Activated naive CD4-positive, alpha-beta T cell treated with anti-CD3 and anti-CD28 coated beads, Interleukin-2, amount 50 U/mL, for 24 hours (primary cell): Measurements from ENCODE around the gene MAP2K1.
A peak's percentile ranks its signal among the peaks of the same experiment; 100 is the strongest.
"Not testable (repeated sequence)": the region's sequence is repeated elsewhere in the genome, so short reads cannot be mapped to it uniquely, and the experiment has no call there.

Source experiments
- H3K27ac Mint-ChIP-seq: one replicate; pipeline ENCODE4 v1.8.0; 2021; ENCODE audit warnings: mild to moderate bottlenecking, mixed read lengths
- H3K27me3 Mint-ChIP-seq: one replicate; pipeline ENCODE4 v1.8.0; 2021; ENCODE audit warnings: mixed read lengths
- H3K36me3 Mint-ChIP-seq: one replicate; pipeline ENCODE4 v1.8.0; 2021; ENCODE audit warnings: mixed read lengths
- H3K4me1 Mint-ChIP-seq: one replicate; pipeline ENCODE4 v1.8.0; 2021; ENCODE audit warnings: mixed read lengths
- H3K4me3 Mint-ChIP-seq: one replicate; pipeline ENCODE4 v1.8.0; 2021; ENCODE audit warnings: mild to moderate bottlenecking, mixed read lengths
- H3K9me3 Mint-ChIP-seq: one replicate; pipeline ENCODE4 v1.8.0; 2021; ENCODE audit warnings: mixed read lengths

Gene MAP2K1

GRCh38 chr15:66388043-66388363 lies 1.3 kb downstream of the MAP2K1 start:
- Mint-ChIP-seq H3K4me3 (peak overlapping the region; percentile 97), H3K4me1 (peaks cover 69% of the 10 kb centered on the region), H3K27ac (peak overlapping the region; percentile 94), H3K27me3 (no peaks in the 10 kb centered on the region), H3K9me3 (no peaks in the 10 kb centered on the region), H3K36me3 (peaks cover 4% of the 10 kb centered on the region)

DNA sequence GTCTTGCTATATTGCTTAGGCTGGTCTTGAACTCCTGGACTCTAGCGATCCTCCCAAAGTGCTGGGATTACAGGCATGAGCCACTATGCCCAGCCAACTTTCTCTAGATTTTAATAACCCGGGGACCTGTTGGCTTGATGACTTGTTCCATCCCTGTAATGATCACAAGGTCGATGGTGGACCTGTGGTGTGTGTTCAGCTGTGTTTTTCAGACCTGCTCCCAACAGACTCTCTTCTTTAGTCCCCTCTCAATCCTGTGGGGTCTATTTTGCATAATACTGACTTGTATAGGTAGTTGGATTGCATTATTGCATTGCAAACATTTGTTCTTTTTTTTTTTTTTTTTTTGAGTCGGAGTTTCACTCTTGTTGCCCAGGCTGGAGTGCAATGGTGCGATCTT lies 1.9 kb downstream of the MAP2K1 start:
- no peaks in the 10 kb centered on the region for H3K27me3 Mint-ChIP-seq
- no peaks in the 10 kb centered on the region for H3K9me3 Mint-ChIP-seq
- peaks cover 71% of the 10 kb centered on the region for H3K4me1 Mint-ChIP-seq
- peak overlapping the region; percentile 97 for H3K4me3 Mint-ChIP-seq
- H3K27ac Mint-ChIP-seq: peak overlapping the region; percentile 68
- peaks cover 4% of the 10 kb centered on the region for H3K36me3 Mint-ChIP-seq

- Mint-ChIP-seq H3K9me3 (no peaks in the 10 kb centered on the region), H3K27me3 (no peaks in the 10 kb centered on the region), H3K36me3 (peaks cover 4% of the 10 kb centered on the region), H3K27ac (peak overlapping the region; percentile 68), H3K4me3 (peak overlapping the region; percentile 97), H3K4me1 (peaks cover 78% of the 10 kb centered on the region)
Observed at GRCh38 chr15:66389098-66389858, 2.6 kb downstream of the MAP2K1 start.

DNA sequence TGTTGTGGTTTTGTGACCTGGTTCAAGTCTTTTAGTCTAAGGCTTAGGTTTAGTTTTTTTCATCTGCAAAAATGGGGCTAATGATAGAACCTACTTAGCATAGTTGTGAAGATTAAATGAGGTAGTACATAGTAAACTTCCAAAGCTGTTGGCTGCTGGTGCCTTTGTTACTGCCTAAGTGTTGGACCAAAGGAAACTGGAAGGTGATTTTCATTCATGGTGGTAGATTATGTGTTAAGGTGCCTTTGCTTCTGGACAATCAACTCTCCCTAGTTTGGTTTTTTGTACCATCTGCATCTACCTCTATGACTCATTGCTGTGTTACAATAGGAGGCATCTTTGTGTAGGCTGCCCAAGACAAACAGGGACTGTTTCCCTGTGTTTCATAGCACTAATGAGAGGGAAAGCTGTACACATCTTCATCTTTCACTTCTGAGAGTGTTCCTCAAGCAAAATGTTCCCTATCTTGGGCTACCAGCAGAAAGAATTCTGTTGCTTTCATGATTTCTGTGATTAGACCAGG lies 3.2 kb downstream of the MAP2K1 start:
- peak overlapping the region; percentile 97 for H3K4me3 Mint-ChIP-seq
- peak overlapping the region; percentile 36 for H3K27ac Mint-ChIP-seq
- H3K36me3 Mint-ChIP-seq: peaks cover 4% of the 10 kb centered on the region
- H3K9me3 Mint-ChIP-seq: no peaks in the 10 kb centered on the region
- no peaks in the 10 kb centered on the region for H3K27me3 Mint-ChIP-seq
- H3K4me1 Mint-ChIP-seq: peaks cover 81% of the 10 kb centered on the region

GRCh38 chr15:66390678-66391077 lies 4.0 kb downstream of the MAP2K1 start:
- Mint-ChIP-seq H3K27me3 (no peaks in the 10 kb centered on the region), H3K9me3 (no peaks in the 10 kb centered on the region), H3K4me3 (peak overlapping the region; percentile 69), H3K36me3 (peaks cover 4% of the 10 kb centered on the region), H3K27ac (peak overlapping the region; percentile 81), H3K4me1 (peaks cover 84% of the 10 kb centered on the region)

- not testable (repeated sequence) for H3K36me3 Mint-ChIP-seq, H3K4me3 Mint-ChIP-seq, H3K9me3 Mint-ChIP-seq, H3K27me3 Mint-ChIP-seq
- H3K27ac Mint-ChIP-seq: peak overlapping the region; percentile 35
- H3K4me1 Mint-ChIP-seq: peaks cover 88% of the 10 kb centered on the region
Observed at GRCh38 chr15:66393037-66393436, 6.3 kb downstream of the MAP2K1 start.

GRCh38 chr15:66394472-66394871 lies 7.8 kb downstream of the MAP2K1 start:
- no peaks in the 10 kb centered on the region for H3K27me3 Mint-ChIP-seq
- H3K27ac Mint-ChIP-seq: peak overlapping the region; percentile 41
- no peak overlapping the region for H3K4me3 Mint-ChIP-seq
- H3K36me3 Mint-ChIP-seq: peaks cover 2% of the 10 kb centered on the region
- H3K9me3 Mint-ChIP-seq: no peaks in the 10 kb centered on the region
- peaks cover 78% of the 10 kb centered on the region for H3K4me1 Mint-ChIP-seq

GRCh38 chr15:66394915-66395314 lies 8.2 kb downstream of the MAP2K1 start:
- Mint-ChIP-seq H3K27ac (no peak overlapping the region), H3K36me3 (peaks cover 2% of the 10 kb centered on the region), H3K9me3 (no peaks in the 10 kb centered on the region), H3K4me3 (no peak overlapping the region), H3K27me3 (no peaks in the 10 kb centered on the region), H3K4me1 (peaks cover 75% of the 10 kb centered on the region)

DNA sequence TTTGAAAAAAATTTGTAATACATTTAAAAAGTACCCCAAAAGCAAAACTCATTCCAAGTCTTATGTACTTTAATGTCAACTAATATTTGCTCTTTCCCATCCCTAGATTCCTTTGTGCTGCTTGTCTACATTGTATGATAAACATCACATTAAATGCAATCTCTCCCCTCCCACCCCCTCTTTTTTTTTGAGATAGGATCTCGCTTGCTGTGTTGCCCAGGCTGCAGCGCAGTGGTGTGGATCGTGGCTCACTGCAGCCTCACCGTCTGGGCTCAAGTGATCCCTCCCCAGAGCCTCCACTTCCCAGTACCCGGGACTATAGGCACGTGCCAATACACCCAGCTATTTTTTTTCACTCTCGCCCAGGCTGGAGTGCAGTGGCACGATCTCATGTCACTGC lies 12.6 kb downstream of the MAP2K1 start:
- peaks cover 5% of the 10 kb centered on the region for H3K36me3 Mint-ChIP-seq
- H3K27ac Mint-ChIP-seq: no peak overlapping the region
- H3K27me3 Mint-ChIP-seq: no peaks in the 10 kb centered on the region
- no peak overlapping the region for H3K4me3 Mint-ChIP-seq
- peaks cover 76% of the 10 kb centered on the region for H3K4me1 Mint-ChIP-seq
- no peaks in the 10 kb centered on the region for H3K9me3 Mint-ChIP-seq

GRCh38 chr15:66400351-66400774 lies 13.7 kb downstream of the MAP2K1 start:
- peak overlapping the region; percentile 46 for H3K27ac Mint-ChIP-seq
- no peaks in the 10 kb centered on the region for H3K9me3 Mint-ChIP-seq
- H3K36me3 Mint-ChIP-seq: peaks cover 6% of the 10 kb centered on the region
- no peaks in the 10 kb centered on the region for H3K27me3 Mint-ChIP-seq
- H3K4me1 Mint-ChIP-seq: peaks cover 72% of the 10 kb centered on the region
- peak overlapping the region; percentile 49 for H3K4me3 Mint-ChIP-seq

DNA sequence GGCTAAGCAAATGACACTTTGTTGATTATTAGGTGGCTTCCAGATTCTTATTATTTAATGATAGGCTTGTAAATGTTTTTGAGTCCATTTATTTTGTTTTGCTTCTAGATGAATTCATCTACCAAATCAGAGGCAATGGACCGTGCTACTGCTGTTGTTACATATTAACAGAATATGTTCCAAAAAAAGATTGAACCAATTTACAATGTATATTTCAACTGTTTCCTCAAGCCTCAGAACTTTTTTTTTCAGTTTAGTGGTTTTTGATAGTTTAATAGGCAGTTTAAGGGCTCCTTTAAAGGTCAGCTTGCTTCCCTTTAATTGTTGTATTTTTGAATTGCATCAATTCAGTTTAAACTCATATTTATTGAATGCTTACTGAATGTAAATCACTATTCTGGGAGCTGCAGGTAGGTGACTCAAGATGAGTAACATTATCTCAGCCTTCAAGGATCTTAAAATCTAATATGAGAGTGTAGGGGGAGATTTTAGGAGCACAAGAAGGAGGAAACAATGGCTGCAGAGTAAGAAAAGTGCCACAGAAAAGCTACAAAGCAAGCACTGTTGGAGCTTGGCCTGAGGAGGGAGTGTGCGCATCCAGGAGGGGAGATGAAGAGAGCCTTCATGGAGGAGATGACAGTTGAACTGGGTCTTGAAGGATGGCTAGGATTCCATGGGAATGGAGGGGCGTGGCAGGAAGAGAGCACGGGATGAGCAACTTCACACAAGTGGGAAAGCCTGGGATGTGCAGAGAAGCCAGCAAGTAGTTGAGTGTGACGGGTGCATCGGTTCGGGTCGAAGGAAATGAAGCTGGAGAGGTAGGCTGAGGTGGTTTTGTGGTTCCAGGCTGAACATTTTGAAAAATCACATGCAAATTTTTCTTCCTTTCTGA lies 14.7 kb downstream of the MAP2K1 start:
- peaks cover 73% of the 10 kb centered on the region for H3K4me1 Mint-ChIP-seq

DNA sequence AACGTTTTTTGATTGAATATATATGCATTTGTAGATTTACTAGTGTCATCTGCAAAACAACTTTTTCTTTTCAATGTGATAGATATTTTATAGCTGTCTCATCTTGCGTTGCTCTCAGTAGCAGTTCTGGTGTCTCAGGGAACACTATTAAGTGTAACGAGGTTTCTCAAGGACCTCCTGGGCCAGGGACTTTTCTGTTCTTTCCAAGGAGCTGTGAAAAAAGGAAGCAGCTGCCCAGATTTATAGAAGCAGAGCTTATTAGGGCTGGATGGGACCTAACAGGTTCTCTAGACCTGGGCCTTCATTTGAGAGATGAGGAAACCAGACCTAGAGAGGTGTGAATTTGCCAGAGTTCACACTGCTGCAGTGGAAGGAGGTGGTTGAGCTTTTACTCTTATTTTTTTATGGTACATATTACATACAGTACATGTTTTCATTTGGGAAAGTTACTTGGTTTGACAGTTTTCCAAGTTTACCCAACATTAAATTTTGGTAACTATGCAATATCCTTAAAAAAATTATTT lies 16.1 kb downstream of the MAP2K1 start:
- Mint-ChIP-seq H3K27ac (peak overlapping the region; percentile 77), H3K9me3 (no peaks in the 10 kb centered on the region), H3K4me1 (peaks cover 78% of the 10 kb centered on the region), H3K27me3 (no peaks in the 10 kb centered on the region), H3K36me3 (peaks cover 11% of the 10 kb centered on the region), H3K4me3 (peak overlapping the region; percentile 3)

More for the DNA sequence above, 14.7 kb downstream of the MAP2K1 start:
- no peaks in the 10 kb centered on the region for H3K9me3 Mint-ChIP-seq
- peak overlapping the region; percentile 79 for H3K4me3 Mint-ChIP-seq
- peaks cover 9% of the 10 kb centered on the region for H3K36me3 Mint-ChIP-seq
- no peaks in the 10 kb centered on the region for H3K27me3 Mint-ChIP-seq
- H3K27ac Mint-ChIP-seq: peak overlapping the region; percentile 68

- Mint-ChIP-seq H3K27me3 (no peaks in the 10 kb centered on the region), H3K27ac (no peak overlapping the region), H3K36me3 (peaks cover 11% of the 10 kb centered on the region), H3K4me3 (no peak overlapping the region), H3K9me3 (no peaks in the 10 kb centered on the region), H3K4me1 (peaks cover 78% of the 10 kb centered on the region)
Observed at GRCh38 chr15:66403323-66403722, 16.6 kb downstream of the MAP2K1 start.

DNA sequence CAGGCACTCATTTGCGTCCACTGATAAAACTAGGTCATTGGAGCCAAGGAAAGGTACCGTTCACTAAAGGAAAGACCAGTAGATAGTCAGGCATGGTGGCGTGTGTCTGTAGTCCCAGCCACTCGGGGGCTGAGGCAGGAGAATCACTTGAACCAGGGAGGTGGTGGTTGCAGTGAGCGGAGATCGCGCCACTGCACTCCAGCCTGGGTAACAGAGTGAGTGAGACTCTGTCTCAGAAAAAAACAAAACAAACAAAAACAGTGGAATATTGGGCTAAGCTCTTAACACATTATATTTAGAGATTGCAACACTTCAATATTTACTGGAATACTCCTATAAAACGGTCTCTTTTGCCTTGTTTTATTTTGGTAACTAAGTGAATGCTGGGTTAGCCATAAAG lies 17.4 kb downstream of the MAP2K1 start:
- no peaks in the 10 kb centered on the region for H3K27me3 Mint-ChIP-seq
- H3K36me3 Mint-ChIP-seq: peaks cover 11% of the 10 kb centered on the region
- peak overlapping the region; percentile 66 for H3K4me3 Mint-ChIP-seq
- H3K4me1 Mint-ChIP-seq: peaks cover 86% of the 10 kb centered on the region
- no peak overlapping the region for H3K27ac Mint-ChIP-seq
- H3K9me3 Mint-ChIP-seq: no peaks in the 10 kb centered on the region

DNA sequence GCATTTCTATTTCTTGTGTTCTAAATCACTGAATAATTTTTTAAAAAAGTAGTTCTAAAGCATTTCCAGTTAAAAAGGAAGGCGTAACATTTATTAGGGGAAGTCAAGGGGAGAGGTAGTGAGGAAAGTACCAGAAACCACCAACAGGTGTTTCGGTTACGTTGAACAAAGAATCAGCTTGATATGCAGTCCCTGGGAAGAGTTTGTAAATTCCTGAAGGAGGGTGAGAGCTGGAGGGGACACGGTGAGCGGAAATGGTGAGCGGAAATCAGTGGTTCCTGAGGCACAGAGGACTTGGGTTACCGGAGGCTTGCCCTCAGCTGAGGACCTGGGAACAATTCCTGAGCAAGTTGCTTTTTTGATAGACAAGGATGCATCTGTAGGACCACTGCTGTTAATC lies 17.8 kb downstream of the MAP2K1 start:
- H3K9me3 Mint-ChIP-seq: no peaks in the 10 kb centered on the region
- peaks cover 90% of the 10 kb centered on the region for H3K4me1 Mint-ChIP-seq
- H3K36me3 Mint-ChIP-seq: peaks cover 11% of the 10 kb centered on the region
- H3K4me3 Mint-ChIP-seq: peak overlapping the region; percentile 66
- H3K27ac Mint-ChIP-seq: no peak overlapping the region
- H3K27me3 Mint-ChIP-seq: no peaks in the 10 kb centered on the region

DNA sequence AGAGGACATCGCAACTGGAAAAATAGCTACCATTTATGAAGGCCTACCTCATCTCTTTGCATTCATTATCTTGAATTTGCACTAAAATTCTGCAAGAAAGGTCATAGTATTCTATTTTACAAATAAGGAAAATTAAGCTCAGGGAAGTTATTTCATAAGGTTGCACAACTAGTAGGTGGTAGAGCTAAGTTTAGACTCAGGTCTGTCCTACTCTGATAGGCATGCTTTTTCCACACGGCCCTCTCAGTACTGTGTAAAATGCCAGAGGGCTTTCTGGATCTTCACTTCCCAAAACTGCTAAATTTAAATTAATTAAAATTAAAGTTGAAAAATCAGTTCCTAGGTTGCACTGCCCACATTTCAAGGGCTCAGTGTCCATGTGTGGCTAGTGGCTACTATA lies 18.3 kb downstream of the MAP2K1 start:
- Mint-ChIP-seq H3K4me3 (peak overlapping the region; percentile 66), H3K36me3 (peaks cover 13% of the 10 kb centered on the region), H3K9me3 (no peaks in the 10 kb centered on the region), H3K27ac (no peak overlapping the region), H3K4me1 (peaks cover 94% of the 10 kb centered on the region), H3K27me3 (no peaks in the 10 kb centered on the region)
